Mucosa of descending colon (tissue), 3 donors: ENCODE results near the gene ADNP. TPM values are rescaled to one million over a fixed set of nuclear protein-coding genes. Genes with fewer than 3 reads are reported as not detected.
A peak's percentile ranks its signal among the peaks of the same experiment; 100 is the strongest.

Source experiments
- ATAC-seq: fragments of 200-7000 bp; cut with Tn5 transposase; one replicate; pipeline ENCODE4 v1.9.1; 2020; ENCODE audit warnings: mild to moderate bottlenecking, moderate library complexity
- DNase-seq, 3 donors: peaks; one replicate each; pipeline ENCODE4 v3.0.0-alpha.2; 2020
- H3K36me3 ChIP-seq: fragments of 200-600 bp; one replicate; pipeline ENCODE4 v1.8.0; 2021; ENCODE audit warnings: low read depth, mild to moderate bottlenecking
- H3K4me1 ChIP-seq: fragments of 200-600 bp; one replicate; pipeline ENCODE4 v1.8.0; 2021; ENCODE audit warnings: low read depth, mild to moderate bottlenecking
- H3K4me3 ChIP-seq: fragments of 200-600 bp; one replicate; pipeline ENCODE4 v1.8.0; 2021; ENCODE audit warnings: mild to moderate bottlenecking
- H3K9me3 ChIP-seq: fragments of 200-600 bp; one replicate; pipeline ENCODE4 v1.8.0; 2021; ENCODE audit warnings: mild to moderate bottlenecking
- intact Hi-C, 2 donors: fragments of 100-400 bp; cut with DNase I in 1 of 2; cut with micrococcal nuclease in 1 of 2; formaldehyde crosslinking; loops; one replicate each; pipeline versions ENCODE4 v1.11.0 to v1.11.1; 2022; cut with DNase I, micrococcal nuclease
- total RNA-seq, 3 donors: library from RNA; stranded (reverse); fragmentation: NEBNext Ultra II Directional in 2 of 3; extraction: Animal tissue kit (Norgen Biotek cat#: 25700) in 2 of 3; gene quantifications; one replicate each; pipeline versions ENCODE4 v1.2.1 to v1.2.4, GENCODE V29; 2021 to 2023
- TF ChIP-seq, protein P1 (sequence below): fragments of 200-600 bp; IDR thresholded peaks from one replicate; pipeline ENCODE4 v1.8.0; 2022; ENCODE audit warnings: antibody characterized with exemption, mild to moderate bottlenecking
- donor health status: DM: no; HTN: no; CAD: no; lungs with moderate emphysema.
- donor health status: DM: no; HTN: no; CAD: no.
- donor health status: DM: no; HTN: yes; CAD: no.

Gene ADNP
- total RNA-seq, 3 donors from 2014 or later, result 51.3 to 68.6 (median 61.4) TPM

DNA sequence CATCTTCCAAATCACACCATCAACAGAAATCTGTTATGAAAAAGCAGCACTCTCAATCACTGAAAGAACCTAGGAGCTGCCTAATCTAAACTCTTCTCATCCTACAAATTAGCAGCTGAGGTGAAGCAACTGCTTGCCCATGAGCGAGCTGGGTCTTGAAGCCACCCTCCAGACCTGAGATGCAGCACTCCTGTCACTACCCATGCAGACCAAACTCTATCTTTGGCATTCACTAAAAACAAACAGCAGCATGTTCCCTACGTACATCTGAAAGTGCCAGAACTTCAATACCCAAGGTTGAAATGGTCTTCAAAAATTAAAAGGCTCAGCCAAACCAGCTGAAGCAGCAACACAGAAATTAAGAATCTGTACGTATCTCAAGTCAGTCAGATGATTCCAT, 14.3 kb downstream of the ADNP start:
- H3K9me3 ChIP-seq, result no peaks in the 10 kb centered on the region
- H3K36me3 ChIP-seq, result no peaks in the 10 kb centered on the region
- intact Hi-C loops, result no loop called here
- H3K4me1 ChIP-seq, result peaks cover 37% of the 10 kb centered on the region
- TF ChIP-seq, protein P1, sequence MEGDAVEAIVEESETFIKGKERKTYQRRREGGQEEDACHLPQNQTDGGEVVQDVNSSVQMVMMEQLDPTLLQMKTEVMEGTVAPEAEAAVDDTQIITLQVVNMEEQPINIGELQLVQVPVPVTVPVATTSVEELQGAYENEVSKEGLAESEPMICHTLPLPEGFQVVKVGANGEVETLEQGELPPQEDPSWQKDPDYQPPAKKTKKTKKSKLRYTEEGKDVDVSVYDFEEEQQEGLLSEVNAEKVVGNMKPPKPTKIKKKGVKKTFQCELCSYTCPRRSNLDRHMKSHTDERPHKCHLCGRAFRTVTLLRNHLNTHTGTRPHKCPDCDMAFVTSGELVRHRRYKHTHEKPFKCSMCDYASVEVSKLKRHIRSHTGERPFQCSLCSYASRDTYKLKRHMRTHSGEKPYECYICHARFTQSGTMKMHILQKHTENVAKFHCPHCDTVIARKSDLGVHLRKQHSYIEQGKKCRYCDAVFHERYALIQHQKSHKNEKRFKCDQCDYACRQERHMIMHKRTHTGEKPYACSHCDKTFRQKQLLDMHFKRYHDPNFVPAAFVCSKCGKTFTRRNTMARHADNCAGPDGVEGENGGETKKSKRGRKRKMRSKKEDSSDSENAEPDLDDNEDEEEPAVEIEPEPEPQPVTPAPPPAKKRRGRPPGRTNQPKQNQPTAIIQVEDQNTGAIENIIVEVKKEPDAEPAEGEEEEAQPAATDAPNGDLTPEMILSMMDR, result no peak
- no peak overlapping the region for H3K4me3 ChIP-seq
- no peak for ATAC-seq
- DNase-seq, result no peak

- no peak overlapping the region for H3K4me3 ChIP-seq
- peaks cover 37% of the 10 kb centered on the region for H3K4me1 ChIP-seq
- DNase-seq (peak in 1 of 3 donors; percentile 52), ATAC-seq (peak; percentile 95)
- TF ChIP-seq, protein P1, result no peak
- no peaks in the 10 kb centered on the region for H3K9me3 ChIP-seq
- intact Hi-C loops, result no loop called here
- H3K36me3 ChIP-seq, result no peaks in the 10 kb centered on the region
Measured at GRCh38 chr20:50916257-50916656, 15.0 kb downstream of the ADNP start.

DNA sequence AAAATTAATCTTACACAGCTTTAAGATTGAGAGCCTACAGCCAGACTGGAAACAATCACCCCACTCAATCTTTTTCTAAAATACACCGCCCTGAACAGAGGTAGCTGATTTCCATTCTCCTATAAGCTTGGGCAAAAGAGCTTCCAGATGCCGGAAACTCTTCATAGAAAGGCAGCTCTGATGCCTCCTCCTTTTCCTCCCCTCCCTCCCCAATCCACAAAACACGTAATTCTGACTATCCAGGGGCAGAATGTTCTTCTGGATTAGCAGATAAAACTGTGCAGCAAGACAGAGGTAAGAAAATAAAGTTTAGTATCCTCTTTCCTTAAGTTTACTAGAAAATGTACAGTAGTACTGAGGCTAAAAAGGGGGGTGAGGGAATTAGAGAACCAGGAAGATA, 15.8 kb downstream of the ADNP start:
- TF ChIP-seq, protein P1, result no peak
- Histone ChIP-seq H3K4me3 (no peak overlapping the region), H3K36me3 (no peaks in the 10 kb centered on the region), H3K4me1 (peaks cover 37% of the 10 kb centered on the region), H3K9me3 (no peaks in the 10 kb centered on the region)
- intact Hi-C loops, result no loop called here
- ATAC-seq, result no peak
- DNase-seq, result no peak

DNA sequence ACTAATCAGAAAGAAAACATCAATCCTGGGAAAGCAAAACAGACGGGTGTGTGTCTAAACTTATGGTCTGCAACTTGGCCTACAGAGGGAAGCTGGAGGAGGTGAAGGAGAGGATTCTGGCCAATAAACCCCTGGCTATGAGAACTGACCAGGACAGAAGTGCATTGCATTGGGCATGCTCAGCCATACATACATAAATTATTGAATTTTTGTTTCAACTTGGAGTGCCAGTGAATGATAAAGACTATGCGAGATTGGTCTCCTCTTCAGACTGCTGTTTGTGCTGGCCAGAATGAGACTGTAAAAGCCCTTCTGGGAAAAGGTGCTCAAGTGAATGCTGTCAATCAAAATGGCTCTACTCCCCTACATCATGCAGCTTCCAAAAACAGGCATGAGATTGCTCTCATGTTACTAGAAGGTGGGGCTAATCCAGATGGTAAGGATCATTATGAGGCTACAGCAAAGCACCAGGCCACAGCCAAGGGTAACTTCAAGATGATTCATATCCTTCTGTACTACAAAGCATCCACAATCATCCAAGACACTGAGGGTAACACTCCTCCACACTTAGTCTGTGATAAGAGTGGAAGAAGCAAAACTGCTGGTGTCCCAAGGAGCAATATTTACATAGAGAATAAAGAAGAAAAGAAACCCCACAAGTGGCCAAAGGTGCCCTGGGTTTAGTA, 17.4 kb downstream of the ADNP start:
- no peak for DNase-seq
- TF ChIP-seq, protein P1, result no peak
- peak; percentile 24 for ATAC-seq
- peaks cover 35% of the 10 kb centered on the region for H3K4me1 ChIP-seq
- no peaks in the 10 kb centered on the region for H3K36me3 ChIP-seq
- H3K4me3 ChIP-seq, result no peak overlapping the region
- H3K9me3 ChIP-seq, result no peaks in the 10 kb centered on the region
- intact Hi-C loops, result no loop called here

DNA sequence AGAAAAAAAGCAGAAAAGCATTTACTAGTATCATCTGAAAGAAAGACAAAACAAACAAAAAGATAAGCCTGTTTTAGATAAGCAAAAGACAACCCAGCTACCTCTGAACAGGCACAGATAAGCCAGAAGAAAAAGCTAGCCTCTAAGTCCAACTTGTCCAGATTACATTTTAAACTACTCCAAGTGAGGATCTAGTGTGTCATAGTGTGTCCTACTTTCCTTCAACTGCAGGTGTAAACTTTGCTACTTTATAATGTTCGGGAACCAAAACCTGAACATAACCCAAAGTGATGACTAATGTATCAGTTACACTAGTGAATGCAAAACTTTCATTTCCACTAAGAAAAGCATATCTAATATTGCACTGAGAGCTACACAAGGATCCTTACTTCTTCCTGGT, 19.5 kb downstream of the ADNP start:
- TF ChIP-seq, protein P1, result no peak
- Histone ChIP-seq H3K9me3 (no peaks in the 10 kb centered on the region), H3K36me3 (no peaks in the 10 kb centered on the region), H3K4me3 (no peak overlapping the region), H3K4me1 (peaks cover 24% of the 10 kb centered on the region)
- ATAC-seq (no peak), DNase-seq (no peak)
- intact Hi-C loops, result no loop called here
